MM.1S (cell line): ENCODE data around the gene MECP2.

ENCODE experiments used
- DNase-seq: peaks from one replicate; pipeline ENCODE4 v3.0.0-alpha.2; 2015
- H2AFZ ChIP-seq: fragments of 300-600 bp; sonication (generic); 2 replicates; pipeline ENCODE4 v1.6.0; 2016; ENCODE audit warnings: antibody characterized with exemption, low read length
- H3F3A ChIP-seq: fragments of 300-600 bp; sonication (generic); 2 replicates; pipeline ENCODE4 v1.6.1; 2016; ENCODE audit warnings: mild to moderate bottlenecking, antibody characterized with exemption, low read length, moderate library complexity, mixed read lengths; ENCODE audit not compliant: insufficient read depth
- H3K27ac ChIP-seq: fragments of 300-600 bp; sonication (generic); 2 replicates; pipeline ENCODE4 v1.5.1; 2016; ENCODE audit warnings: mild to moderate bottlenecking, low read length
- H3K27me3 ChIP-seq: fragments of 300-600 bp; sonication (generic); replicated peaks from 2 replicates; pipeline ENCODE4 v1.6.0; 2016; ENCODE audit warnings: low read length; ENCODE audit not compliant: insufficient read depth
- H3K36me3 ChIP-seq: fragments of 300-600 bp; sonication (generic); replicated peaks from 2 replicates; pipeline ENCODE4 v1.6.1; 2016; ENCODE audit warnings: mild to moderate bottlenecking, low read length, mixed read lengths; ENCODE audit not compliant: insufficient read depth
- H3K4me1 ChIP-seq: fragments of 300-600 bp; sonication (generic); 2 replicates; pipeline ENCODE4 v1.6.1; 2016; ENCODE audit warnings: low read length, mixed read lengths
- H3K4me2 ChIP-seq: fragments of 300-600 bp; sonication (generic); 2 replicates; pipeline ENCODE4 v1.6.0; 2016; ENCODE audit warnings: low read depth, low read length
- H3K4me3 ChIP-seq: fragments of 300-600 bp; sonication (generic); 2 replicates; pipeline ENCODE4 v1.5.1; 2016; ENCODE audit warnings: low read length, mixed read lengths
- H3K79me2 ChIP-seq: fragments of 300-600 bp; sonication (generic); 2 replicates; pipeline ENCODE4 v1.6.1; 2016; ENCODE audit warnings: mixed run types, low read length, mixed read lengths
- H3K9ac ChIP-seq: fragments of 300-600 bp; sonication (generic); 2 replicates; pipeline ENCODE4 v1.6.1; 2016; ENCODE audit warnings: low read length, mixed read lengths
- H3K9me2 ChIP-seq: fragments of 300-600 bp; sonication (generic); replicated peaks from 2 replicates; pipeline ENCODE4 v1.6.1; 2016; ENCODE audit warnings: mild to moderate bottlenecking, low read length, mixed read lengths; ENCODE audit not compliant: insufficient read depth
- H3K9me3 ChIP-seq: fragments of 300-600 bp; sonication (generic); replicated peaks from 2 replicates; pipeline ENCODE4 v1.6.1; 2016; ENCODE audit warnings: mild to moderate bottlenecking, low read length, mixed read lengths; ENCODE audit not compliant: insufficient read depth
- H4K20me1 ChIP-seq: fragments of 300-600 bp; sonication (generic); 2 replicates; pipeline ENCODE4 v1.6.1; 2016; ENCODE audit warnings: mild to moderate bottlenecking, low read length, moderate library complexity, mixed read lengths; ENCODE audit not compliant: insufficient read depth
- EZH2 ChIP-seq: fragments of 300-600 bp; sonication (generic); optimal IDR thresholded peaks from 2 replicates; pipeline ENCODE3; 2017; ENCODE audit warnings: low read depth, mild to moderate bottlenecking, antibody characterized with exemption, low read length, mixed read lengths
- EZH2phosphoT487 ChIP-seq: fragments of 300-600 bp; sonication (generic); IDR thresholded peaks from 2 replicates; pipeline ENCODE4 v1.6.1; 2018; ENCODE audit warnings: antibody characterized with exemption, low read length
- TF ChIP-seq, protein P1 (sequence below): fragments of 300-600 bp; sonication (generic); IDR thresholded peaks from 2 replicates; pipeline ENCODE4 v1.5.1; 2016; ENCODE audit warnings: antibody characterized with exemption, low read length, mixed read lengths

The MECP2 gene

DNA sequence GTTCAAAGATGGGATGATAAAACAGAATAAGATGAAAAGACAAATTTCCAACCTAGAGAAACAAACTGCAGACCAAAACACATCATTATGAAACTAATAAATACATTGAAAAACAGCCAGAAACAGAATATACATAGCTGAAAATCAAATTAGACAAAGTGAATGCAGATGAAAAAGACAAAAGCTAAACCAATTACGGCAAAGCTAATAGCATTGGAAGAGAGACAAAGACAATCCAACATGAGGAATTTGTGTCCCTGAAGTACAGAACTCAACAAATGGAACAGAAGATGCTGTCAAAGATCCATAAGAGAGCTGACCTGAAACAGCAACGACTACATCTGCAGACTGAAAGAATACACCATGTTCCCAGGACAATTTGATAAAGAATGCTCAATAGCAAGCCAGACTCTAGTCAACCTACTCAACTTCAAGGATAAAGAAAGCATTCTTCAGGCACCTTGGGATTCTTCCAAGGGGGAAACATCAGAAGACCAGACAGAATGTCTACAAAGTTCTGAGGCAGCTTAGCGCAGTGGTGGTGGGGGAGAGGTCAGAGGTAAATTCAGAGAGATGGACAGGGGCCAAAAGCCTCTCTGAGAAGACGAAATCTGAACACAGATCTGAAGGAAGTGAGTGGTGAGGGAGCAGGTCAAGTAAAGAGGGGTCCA lies 50.4 kb downstream of the MECP2 start:
- no peaks in the 10 kb centered on the region for H4K20me1 ChIP-seq
- no peaks in the 10 kb centered on the region for H3F3A ChIP-seq
- H2AFZ ChIP-seq, result no peak overlapping the region
- no peaks in the 10 kb centered on the region; the same call in 1 of the 2 replicates for H3K36me3 ChIP-seq
- no peaks in the 10 kb centered on the region for H3K9me2 ChIP-seq
- no peak overlapping the region for H3K4me3 ChIP-seq
- H3K27ac ChIP-seq, result no peak overlapping the region
- H3K9me3 ChIP-seq, result no peaks in the 10 kb centered on the region
- H3K4me1 ChIP-seq, result no peaks in the 10 kb centered on the region
- no peak overlapping the region for H3K4me2 ChIP-seq
- no peak overlapping the region for H3K9ac ChIP-seq
- TF ChIP-seq EZH2phosphoT487, result no peak
- no peak for TF ChIP-seq EZH2
- TF ChIP-seq, protein P1, sequence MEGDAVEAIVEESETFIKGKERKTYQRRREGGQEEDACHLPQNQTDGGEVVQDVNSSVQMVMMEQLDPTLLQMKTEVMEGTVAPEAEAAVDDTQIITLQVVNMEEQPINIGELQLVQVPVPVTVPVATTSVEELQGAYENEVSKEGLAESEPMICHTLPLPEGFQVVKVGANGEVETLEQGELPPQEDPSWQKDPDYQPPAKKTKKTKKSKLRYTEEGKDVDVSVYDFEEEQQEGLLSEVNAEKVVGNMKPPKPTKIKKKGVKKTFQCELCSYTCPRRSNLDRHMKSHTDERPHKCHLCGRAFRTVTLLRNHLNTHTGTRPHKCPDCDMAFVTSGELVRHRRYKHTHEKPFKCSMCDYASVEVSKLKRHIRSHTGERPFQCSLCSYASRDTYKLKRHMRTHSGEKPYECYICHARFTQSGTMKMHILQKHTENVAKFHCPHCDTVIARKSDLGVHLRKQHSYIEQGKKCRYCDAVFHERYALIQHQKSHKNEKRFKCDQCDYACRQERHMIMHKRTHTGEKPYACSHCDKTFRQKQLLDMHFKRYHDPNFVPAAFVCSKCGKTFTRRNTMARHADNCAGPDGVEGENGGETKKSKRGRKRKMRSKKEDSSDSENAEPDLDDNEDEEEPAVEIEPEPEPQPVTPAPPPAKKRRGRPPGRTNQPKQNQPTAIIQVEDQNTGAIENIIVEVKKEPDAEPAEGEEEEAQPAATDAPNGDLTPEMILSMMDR, result no peak
- no peaks in the 10 kb centered on the region for H3K27me3 ChIP-seq
- peaks cover 43% of the 10 kb centered on the region for H3K79me2 ChIP-seq
- no peak for DNase-seq

DNA sequence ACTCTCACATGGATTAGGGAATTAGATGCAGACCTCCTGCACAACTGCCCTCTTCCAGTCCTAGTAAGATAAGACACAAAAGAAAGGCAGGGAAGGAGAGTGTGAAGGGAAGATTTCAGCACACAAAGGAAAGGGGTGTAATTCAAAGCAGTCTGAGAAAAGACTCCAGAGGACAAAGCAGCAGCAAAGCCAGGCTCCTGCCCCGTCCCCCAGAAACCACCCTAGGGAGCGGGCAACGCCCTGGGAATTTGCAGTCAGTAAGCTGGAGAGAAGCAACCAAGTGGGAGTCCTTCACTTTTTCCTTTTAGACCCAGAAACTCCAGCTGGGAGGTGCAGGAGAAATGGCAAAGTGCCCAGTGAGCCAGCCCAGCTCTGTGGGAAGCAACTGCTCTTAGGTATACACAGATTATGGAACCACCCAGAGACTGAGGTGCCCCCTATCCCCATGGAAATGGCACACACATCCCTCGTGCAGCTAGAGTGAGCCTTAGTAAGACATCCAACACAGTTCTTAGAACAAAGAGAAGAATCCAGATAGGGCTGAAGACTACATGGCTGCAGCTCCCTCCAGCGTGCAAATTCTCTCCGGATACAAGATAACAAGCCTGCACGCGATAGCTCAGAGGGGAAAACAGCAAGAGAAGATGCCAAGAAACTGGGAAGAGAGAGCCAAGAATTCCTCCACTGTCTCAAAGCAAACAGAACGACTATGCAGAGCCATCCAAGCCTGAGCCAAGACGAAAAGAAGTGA lies 51.3 kb downstream of the MECP2 start:
- DNase-seq, result no peak
- no peaks in the 10 kb centered on the region for H3K4me1 ChIP-seq
- H3K27ac ChIP-seq, result no peak overlapping the region
- H3K9ac ChIP-seq, result no peak overlapping the region
- H3F3A ChIP-seq, result no peaks in the 10 kb centered on the region
- H3K4me3 ChIP-seq, result no peak overlapping the region
- H3K4me2 ChIP-seq, result no peak overlapping the region
- H3K79me2 ChIP-seq, result peaks cover 40% of the 10 kb centered on the region
- H3K9me2 ChIP-seq, result no peaks in the 10 kb centered on the region
- no peak overlapping the region for H2AFZ ChIP-seq
- TF ChIP-seq, protein P1, result no peak
- H3K9me3 ChIP-seq, result no peaks in the 10 kb centered on the region
- H3K36me3 ChIP-seq, result no peaks in the 10 kb centered on the region; the same call in 1 of the 2 replicates
- H3K27me3 ChIP-seq, result no peaks in the 10 kb centered on the region
- H4K20me1 ChIP-seq, result no peaks in the 10 kb centered on the region

DNA sequence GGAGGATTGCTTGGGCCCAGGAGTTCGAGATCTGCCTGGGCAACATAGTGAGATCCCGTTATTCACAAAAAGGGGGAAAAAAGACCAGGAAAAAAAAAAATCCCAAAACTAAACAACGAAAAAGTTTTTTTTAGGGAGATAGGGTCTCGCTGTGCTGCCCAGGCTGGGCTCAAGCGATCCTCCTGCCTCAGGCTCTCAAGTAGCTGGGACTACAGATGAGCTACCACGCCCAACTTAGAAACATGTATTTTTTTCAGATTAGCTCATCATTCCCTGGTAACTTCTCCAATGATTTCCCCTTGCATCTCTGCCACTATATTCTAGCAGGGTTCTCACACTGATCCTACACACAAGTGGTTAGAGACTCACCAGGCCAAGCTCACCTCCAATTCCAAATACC lies 53.4 kb downstream of the MECP2 start:
- Histone ChIP-seq H3K4me3 (no peak overlapping the region), H2AFZ (no peak overlapping the region), H3K9me3 (no peaks in the 10 kb centered on the region), H3K4me2 (no peak overlapping the region), H4K20me1 (no peaks in the 10 kb centered on the region), H3K36me3 (no peaks in the 10 kb centered on the region; the same call in 1 of the 2 replicates), H3K4me1 (no peaks in the 10 kb centered on the region), H3K9me2 (no peaks in the 10 kb centered on the region), H3K27ac (no peak overlapping the region), H3F3A (no peaks in the 10 kb centered on the region), H3K9ac (no peak overlapping the region), H3K27me3 (no peaks in the 10 kb centered on the region), H3K79me2 (peaks cover 31% of the 10 kb centered on the region)
- no peak for TF ChIP-seq EZH2
- no peak for DNase-seq
